ENCODE data around the gene TCERG1.

Gene TCERG1

DNA sequence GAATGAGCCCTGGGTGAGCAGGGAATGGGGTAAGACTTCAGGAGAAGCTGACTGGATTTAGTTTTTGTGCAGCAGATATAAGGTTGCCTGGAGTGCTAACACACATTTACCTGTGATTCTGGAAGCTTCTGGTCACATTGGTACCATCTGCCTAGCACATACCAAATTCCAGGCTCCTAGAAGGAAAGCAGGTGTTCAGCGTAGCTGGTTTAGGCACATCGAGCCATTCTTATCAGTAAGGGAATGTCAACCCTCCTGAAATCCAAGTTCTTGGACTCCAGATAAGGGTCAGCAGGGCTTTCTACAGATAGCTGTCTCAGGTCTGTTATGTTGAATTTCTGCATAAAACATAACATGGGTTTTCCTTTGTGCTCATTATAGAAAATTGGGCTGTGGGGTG, 10.3 kb downstream of the TCERG1 start:
- DNase-seq (ENCODE audit: low read depth), result no peak

DNA sequence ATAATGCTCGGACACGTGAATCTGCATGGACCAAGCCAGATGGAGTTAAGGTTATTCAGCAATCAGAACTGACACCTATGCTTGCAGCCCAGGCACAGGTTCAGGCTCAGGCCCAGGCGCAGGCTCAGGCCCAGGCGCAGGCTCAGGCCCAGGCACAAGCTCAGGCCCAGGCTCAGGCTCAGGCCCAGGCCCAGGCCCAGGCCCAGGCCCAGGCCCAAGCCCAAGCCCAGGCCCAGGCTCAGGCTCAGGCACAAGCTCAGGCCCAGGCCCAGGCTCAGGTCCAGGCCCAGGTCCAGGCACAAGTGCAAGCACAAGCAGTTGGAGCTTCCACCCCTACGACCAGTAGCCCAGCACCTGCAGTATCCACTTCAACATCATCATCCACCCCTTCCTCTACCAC, 11.8 kb downstream of the TCERG1 start:
- no peak for DNase-seq (ENCODE audit: low read depth)

DNA sequence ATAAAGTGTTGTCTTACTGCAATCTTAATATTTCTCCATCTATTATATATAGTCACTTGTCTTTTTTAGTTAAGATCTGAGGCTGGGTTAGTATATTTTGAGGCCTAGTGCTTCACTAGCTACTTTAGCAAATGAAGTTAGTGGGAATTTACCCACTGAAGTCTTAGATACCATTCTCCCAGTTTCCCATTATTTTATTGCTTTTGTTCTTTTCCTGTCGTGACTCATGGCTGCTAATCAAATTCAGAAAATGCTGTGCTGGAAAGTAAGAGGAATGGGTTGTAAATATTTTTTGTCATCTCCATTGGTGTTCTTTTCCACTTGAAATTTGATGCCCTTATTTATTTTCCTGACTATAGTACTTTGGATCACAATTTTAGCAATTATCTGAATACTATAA, 14.2 kb downstream of the TCERG1 start:
- DNase-seq (ENCODE audit: low read depth), result peak; percentile 71

DNA sequence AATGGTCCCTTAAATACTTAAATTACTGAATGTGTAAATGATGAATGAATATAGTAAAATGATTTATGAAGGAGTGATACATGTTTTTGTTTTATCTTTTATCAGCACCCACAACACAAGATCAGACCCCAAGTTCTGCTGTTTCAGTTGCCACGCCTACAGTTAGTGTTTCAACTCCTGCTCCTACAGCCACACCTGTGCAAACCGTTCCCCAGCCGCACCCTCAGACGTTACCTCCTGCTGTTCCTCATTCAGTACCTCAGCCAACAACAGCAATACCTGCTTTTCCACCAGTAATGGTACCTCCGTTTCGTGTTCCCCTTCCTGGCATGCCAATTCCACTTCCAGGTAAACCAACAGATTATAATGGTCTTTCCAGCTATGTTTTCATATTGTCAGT, 16.3 kb downstream of the TCERG1 start:
- DNase-seq (ENCODE audit: low read depth), result no peak

DNA sequence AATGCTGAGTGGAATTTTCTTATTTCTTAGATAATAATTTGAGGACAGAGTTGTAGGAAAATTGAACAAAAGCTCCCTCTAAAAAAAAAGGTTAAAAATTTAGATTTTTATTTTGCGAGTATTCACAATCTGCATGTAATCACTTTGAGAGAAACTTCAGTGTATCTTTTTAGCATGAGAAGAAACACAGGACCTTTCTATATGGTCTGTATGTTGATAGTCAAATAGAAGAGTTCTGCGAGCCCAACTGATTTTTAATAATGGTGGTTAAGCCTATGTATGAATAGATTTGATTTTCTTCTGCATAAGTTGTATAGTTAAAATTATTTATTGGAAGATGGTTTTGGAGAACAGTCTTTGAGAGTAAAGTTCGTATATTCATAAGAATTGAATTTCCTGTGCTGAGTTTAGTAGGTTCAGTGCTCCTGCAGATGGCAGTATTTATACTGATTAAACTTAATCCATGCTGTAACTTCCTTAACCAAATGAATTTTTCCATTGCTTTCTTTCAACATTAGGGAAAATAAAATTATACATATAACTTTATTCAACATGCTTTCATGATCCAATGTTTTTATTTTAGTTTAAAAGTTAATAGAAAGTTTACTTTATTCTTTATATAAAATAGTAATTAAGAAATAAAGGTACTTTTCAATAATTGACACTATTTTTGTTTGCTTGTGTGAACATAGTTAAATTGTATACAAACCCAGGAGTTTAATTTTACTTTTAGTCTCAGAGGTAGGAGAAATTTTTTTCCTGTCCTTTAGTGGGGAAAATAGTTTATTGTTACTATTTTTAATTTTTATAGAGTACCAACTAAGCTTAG, 19.6 kb downstream of the TCERG1 start:
- DNase-seq (ENCODE audit: low read depth), result peak; percentile 31

DNA sequence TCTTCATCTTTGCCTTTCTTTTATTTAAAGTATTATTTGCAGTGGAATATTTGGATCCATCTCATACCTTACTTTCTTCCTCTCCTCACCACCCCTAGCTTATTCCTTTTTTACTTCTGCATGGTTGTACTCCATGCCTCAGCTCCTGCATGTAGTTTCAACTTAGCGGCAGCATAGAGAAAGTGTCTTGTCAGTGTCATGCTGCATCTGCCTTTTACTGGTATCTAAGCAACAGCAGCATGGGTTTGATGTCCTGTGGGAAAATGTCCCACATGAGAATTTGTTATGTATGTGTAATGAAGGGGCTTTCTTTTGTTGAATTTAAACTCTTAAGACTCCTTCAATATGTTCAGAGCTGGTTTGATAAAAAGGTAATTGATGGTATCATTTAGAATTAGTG, 20.6 kb downstream of the TCERG1 start:
- DNase-seq (ENCODE audit: low read depth), result no peak

DNA sequence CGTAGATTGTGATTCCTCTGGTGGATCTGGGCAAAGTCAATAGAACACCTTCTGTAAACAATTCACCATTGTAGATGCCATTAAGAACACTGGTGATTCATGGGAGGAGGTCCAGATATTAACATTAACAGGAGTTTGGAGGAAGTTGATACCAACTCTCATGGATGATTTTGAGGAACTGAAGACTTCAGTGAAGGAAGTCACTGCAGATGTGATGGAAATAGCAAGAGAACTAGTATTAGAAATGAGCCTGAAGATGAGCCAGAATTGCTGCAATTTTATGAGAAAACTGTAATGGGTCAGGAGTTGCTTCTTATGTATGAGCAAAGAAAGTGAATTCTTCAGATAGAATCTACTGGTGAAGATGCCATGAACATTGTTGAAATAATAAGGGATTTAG, 26.9 kb downstream of the TCERG1 start:
- no peak for DNase-seq (ENCODE audit: low read depth)

DNA sequence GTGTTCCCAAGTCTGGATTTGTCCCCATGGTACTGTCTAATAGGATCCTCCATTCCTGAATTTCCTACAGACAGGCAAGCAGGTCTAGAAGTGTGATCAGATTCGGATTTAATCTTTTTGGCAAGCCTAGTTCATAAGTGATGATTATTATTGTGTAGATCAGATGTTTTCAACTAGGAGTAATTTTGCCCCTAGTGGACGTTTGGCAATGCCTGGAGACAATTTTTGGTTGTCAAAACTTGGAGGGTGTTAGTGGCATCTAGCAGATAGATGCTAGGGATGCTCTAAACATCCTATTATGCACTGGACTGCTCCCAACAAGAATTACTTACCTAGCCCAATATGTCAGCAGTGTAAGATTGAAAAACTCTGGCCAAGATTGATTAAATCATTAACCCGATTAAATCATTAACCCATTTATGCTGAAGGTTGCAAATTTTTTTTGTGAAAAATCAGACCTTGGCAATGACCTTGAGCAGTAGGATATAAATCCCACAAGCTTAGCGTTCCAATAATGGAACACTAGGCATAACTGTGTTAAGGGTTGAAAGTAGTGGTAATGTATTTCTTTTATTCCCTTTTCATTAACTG, 28.2 kb downstream of the TCERG1 start:
- DNase-seq (ENCODE audit: low read depth), result no peak

DNA sequence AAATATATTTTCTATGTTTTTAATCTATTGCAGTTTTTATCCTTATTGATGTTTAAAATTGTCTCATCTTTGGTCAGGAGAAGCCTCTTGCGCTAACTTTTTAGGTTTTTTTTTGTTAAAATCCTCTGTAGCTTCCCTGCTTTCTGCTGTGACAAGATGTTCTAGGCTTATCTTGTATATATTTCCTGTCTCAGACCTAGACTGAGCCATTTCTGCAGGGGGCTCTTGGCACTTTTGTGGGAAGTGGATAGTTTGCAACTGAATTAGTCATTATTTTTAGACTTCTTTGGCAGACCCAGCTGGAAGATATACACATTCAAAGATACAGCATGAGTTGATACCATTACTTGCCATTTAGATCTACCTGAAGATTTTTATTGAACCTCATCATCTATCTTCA, 28.8 kb downstream of the TCERG1 start:
- no peak for DNase-seq (ENCODE audit: low read depth)

DNA sequence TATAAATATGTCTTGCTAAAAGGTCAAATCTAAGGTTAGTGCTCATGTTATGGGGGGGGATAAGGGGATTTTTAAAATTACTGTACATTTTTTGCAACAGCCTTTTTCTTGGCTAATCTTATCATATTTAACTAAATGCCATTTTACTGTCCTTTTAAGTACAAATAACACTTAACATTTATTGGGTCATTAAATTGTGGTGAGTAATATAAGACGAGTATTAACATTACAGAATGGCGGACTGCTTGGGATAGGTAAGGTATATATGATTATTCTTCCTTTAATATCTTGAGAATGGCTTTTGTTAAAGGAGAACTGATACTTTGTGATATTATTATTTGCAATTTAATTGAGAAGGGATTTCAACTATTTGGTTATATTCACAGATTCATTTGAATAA, 35.6 kb downstream of the TCERG1 start:
- no peak for DNase-seq (ENCODE audit: low read depth)

DNA sequence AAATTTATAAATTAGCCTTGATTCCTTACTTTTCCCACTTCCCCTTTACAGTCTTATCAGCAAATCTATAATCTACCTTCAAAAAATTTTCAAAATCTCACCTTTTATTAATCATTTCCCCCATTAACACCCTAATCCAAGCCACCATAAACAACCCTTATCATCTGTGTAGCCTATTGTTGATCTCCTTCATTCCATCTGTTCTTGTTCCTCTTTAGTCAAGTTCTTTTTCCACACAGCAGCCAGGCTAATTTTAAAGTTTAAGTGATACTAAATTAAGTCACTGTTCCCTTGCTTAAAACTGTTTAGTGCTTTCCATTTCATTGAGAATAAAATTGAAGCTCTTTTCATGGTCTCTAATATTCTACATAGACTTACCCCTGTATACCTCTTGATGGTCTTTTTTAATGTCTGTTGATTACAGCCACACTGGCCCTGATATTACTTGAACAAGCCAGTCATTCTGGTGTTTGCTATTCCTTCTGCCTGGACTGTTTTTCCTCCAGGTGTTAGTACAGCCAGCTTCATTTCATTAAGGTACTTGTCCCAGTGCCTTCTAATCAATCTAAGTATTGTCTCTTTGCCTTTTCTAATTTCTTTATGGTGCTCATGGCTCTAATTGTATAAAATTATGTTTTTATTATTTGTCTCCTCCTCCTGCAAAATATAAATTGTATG, 37.7 kb downstream of the TCERG1 start:
- no peak for DNase-seq (ENCODE audit: low read depth)

DNA sequence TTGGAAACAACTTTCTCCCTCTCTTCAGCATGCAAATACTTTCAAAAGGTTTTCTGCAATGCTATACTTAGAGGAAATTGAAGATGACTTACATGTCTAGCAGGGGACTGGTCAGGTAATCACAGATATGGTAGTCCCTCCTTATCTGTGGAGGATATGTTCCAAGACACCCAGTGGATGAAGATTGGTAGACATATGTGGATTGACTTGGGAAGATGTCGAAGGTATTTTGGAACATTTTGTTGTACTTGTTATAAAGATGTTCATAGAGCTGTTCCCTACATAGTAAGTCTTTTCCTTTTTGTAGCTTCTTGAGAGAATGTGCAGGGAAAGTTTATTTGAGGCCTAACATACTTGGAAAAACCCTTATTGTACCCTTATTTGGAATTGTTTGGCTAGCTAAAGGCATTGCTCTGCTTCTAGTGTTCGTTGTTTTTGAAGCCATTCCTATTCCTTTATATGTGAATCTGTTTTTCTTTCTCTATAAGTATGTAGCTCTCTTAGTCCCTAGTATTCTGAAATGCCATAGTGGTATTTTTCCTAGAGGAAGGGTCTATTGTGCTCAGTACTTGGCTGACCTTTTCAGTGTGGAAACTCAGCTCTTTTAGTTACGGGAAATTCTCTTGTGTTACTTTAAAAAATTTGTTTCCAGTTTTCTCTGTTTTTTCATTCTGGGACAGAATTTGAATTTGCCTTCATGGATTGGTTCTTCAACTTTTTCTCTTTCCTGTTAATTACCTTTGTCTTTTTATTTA, 43.1 kb downstream of the TCERG1 start:
- peak; percentile 18 for DNase-seq (ENCODE audit: low read depth)

DNA sequence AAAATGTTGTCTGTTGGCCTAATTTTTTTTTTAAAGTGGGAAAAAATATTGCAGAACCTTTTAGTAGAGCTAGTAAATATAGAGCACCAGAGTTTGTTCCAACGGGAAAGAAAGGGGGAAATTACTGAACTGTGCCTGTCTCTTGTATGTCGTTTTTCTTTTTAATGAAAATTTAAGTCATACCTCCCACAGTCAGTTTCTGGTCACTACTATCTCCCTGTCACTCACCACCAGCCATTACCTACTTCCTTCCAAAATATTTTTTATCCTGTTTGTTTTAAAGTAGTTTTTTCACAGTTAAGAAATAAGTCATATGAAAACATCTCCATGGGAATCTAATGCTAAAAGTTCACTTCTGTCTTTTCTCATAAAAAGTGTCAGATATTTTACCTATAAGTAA, 47.5 kb downstream of the TCERG1 start:
- no peak for DNase-seq (ENCODE audit: low read depth)

DNA sequence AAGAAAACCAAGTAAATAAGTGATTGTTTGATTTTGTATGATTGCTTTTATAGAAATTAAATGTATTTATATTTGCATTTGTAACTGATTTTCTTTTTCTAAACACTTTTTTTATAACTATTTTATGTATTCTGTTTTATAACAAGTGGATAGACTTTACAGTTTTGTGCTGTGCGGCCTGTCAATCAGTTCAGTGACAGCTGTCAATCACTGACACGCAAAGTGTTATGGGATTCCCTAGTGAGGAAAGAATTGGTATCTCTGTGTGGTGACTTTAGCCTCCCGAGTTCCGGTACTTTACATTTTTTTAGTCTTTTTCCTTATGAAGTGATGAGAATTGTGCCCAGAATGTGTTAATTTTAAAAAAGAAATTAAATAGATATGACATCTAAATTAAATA, 52.5 kb downstream of the TCERG1 start:
- DNase-seq (ENCODE audit: low read depth), result no peak

DNA sequence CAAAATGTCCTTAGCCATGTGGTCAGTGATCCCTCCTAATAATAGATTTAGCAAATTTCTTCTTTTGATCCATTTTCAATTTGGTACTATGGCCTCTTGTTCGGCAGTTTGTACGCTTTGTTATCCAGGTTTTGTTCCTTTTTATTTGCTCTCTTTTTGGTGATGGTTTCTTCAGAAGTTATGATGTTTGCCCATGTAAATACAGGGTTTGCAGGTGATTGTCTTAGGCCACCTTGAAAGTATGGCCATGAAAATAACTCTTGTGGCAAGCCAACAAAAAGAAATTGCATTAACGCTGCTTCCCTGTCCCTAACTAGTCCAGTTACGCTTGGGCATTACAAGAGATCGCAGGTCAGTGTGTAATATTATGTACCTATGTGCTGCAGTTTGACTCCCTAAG, 60.3 kb downstream of the TCERG1 start:
- DNase-seq (ENCODE audit: low read depth), result no peak

DNA sequence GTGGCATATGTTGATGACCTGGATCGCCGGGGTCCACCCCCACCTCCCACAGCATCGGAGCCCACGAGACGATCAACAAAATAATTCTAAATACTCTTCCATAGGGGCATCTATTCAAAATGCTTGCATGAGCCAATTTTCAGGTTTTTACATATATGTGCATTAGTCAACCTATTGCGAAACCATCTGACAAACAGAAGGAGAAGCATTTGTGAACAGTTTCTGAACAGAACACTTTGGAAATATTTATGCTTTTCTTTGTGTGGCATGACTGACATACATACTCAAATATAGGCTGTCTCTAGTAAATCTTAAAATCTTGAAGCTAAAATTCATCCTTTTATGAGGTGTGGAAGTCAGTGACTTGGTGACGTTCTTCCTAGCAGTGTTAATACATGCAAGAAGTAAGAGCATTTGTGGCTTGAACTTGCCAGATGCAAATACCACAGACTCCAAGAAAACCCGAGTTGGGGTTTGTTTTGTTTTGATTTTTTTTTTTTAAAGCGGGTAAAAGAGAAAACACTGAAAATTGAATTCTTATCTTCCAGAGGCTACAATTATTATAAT, 63.5 kb downstream of the TCERG1 start:
- DNase-seq (ENCODE audit: low read depth), result peak; percentile 20

DNA sequence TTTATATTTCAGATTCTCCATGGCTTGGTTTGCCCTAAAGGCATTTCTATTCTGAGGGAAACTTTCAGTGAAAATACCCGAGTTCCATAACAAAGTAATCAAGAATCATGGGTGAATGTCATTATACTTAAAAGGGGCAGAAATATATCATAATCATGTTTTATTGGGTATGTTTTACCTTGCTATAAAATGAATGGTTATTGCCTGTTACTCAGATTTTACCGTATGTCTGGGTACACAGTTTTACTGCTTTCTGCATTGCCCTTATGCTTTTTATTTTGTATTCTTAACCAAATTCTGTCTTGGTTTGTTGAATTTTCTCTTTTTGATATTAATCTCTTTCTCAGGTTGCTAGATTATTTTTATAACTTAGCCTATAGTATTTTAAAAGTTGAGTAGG, 66.3 kb downstream of the TCERG1 start:
- no peak for DNase-seq (ENCODE audit: low read depth)

DNA sequence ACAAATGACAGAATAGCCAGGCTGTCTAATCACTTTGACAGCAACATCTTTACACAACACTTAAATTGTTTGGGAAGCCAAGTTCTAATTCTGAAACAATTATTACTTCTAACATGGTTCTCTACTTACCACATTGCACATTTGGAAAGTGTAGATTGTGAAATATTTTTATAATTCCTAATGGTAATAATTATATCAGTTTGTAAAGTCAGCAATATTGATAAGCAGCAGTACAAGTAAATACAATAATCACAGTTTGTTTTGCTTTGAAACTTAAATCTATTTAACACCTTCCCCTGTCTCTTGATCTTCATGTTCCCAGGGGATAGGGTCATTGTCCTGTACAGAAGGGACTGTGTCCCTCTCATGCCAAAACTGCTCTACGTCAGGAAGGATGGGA, 67.4 kb downstream of the TCERG1 start:
- DNase-seq (ENCODE audit: low read depth), result no peak

DNA sequence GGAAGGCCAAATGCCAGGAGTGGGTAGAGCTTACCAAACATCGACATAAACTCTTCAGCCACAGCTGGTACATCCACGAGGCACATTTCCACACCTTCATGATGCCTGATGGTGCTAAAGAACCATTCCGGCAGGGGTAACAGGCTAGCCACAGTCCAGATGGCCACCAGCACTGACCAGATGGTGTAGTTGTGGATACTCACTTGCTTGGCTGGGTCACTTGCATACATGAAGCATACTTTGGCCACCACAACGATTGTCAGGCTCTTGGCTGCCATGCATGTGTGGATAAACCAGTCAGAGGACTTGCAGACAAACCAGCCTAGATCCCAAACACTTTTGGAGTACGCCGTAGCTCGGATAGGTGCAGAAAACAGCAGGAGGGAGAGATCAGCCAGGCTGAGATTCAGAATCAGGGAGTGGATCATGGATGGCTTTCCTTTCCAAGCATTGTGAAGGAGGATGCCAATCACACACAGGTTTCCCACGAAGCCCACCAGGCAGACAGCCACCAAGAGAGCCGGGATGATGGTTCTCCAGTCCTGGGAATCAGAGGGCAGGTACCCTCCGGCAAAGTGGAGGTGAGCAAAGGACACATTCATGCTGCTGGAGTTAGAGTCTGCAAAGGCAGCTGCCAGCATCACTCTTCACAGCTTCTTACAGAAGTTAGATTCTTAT, 68.5 kb downstream of the TCERG1 start:
- DNase-seq (ENCODE audit: low read depth), result peak; percentile 2

DNA sequence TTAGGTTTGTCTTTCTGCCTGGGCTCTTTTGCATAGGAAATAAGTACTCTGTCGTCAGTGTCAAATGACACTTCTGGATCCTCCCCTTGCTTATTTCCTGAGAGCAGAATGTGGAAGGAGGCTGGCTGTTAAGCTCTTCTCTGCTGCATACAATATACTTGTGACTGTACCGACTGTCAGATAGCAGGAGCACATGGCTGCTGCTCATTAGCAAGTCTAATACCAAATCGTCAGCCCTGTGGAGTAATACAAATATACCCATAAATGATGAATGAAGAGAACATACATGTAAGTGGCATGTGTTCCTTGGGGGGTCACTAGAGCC, 69.0 kb downstream of the TCERG1 start, which contains the start of gene GPR151:
TSS of gene GPR151 (minus strand) at position 40 of the 325 bp plus-strand sequence. CDS start 77 bp downstream, outside the sequence.
- DNase-seq (ENCODE audit: low read depth), result peak; percentile 23

DNA sequence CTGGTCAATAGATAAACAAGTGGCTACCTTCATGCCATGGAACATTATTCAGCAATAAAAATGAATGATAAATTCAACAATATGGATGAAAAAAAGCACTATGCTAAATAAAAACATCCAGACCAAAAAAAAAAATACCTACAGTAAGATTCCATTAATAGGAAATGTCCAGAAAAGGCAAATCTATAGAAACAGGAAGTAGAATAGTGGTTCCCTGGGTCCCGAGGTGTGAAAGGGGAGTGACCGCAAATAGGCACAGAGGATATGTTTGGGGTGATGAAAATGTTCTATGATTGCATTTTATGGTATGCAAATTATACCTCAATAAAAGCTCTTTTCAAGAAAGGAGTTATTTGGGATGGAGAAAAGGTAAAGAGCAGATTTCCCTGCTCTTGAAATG, 72.4 kb downstream of the TCERG1 start:
- no peak for DNase-seq (ENCODE audit: low read depth)

DNA sequence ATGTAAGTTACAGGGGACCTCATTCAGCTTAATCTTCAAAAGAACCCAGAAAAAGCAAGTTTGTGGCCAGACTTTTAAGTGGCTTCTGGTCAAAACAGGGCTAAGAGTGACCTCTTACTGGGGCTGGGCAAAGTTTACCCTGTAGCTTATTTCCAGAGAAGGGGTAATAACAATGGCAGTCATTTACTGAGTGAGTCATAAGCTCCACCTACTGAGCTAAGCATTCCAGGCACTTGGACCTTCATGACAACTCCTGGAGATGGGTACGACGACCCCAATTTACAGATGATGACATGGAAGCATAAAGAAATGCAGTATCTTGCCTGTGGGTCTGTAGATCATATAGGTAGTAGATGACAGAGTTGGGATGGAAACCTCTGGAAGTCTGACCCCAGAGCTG, 73.6 kb downstream of the TCERG1 start:
- no peak for DNase-seq (ENCODE audit: low read depth)
